CD4-positive, CD25-positive, alpha-beta regulatory T cell (primary cell): Measurements from ENCODE around the gene CTNNA2. TPM values are rescaled to one million over a fixed set of nuclear protein-coding genes. Genes with fewer than 3 reads are reported as not detected.

Experiments
- ATAC-seq, 2 donors: fragments of 150-1000 bp; cut with Tn5 transposase; one replicate each; pipeline ENCODE4 v1.10.0; 2021; ENCODE audit warnings: low read depth in 2 of 2, moderate number of reproducible peaks in 2 of 2, moderate library complexity in 1 of 2
- DNase-seq, 3 donors: peaks; one replicate each; pipeline versions ENCODE4 v3.0.0 to v3.0.0-alpha.2; 2012 to 2022; ENCODE audit warnings: mixed read lengths in 1 of 3
- H3K27ac ChIP-seq: one replicate; pipeline ENCODE4 v1.7.0; 2013; ENCODE audit warnings: mild to moderate bottlenecking, low read length; ENCODE audit not compliant: insufficient read depth, poor library complexity, severe bottlenecking
- H3K27me3 ChIP-seq: one replicate; pipeline ENCODE4 v1.7.0; 2013; ENCODE audit warnings: low read length; ENCODE audit not compliant: control insufficient read depth, insufficient read depth
- H3K36me3 ChIP-seq: one replicate; pipeline ENCODE4 v1.7.0; 2013; ENCODE audit warnings: mild to moderate bottlenecking, low read length, moderate library complexity; ENCODE audit not compliant: control insufficient read depth, insufficient read depth
- H3K4me1 ChIP-seq: 2 replicates; pipeline ENCODE4 v1.7.0; 2013; ENCODE audit warnings: mild to moderate bottlenecking, low read length; ENCODE audit not compliant: insufficient read depth, control insufficient read depth, poor library complexity, severe bottlenecking
- H3K4me3 ChIP-seq: one replicate; pipeline ENCODE4 v1.7.0; 2013; ENCODE audit warnings: low read depth, mild to moderate bottlenecking, low read length, moderate library complexity
- H3K9me3 ChIP-seq, 2 experiments: 1 replicate in 1 of 2; 2 replicates in 1 of 2; pipeline ENCODE4 v1.7.0; 2013; ENCODE audit warnings: low read length in 2 of 2, mild to moderate bottlenecking in 1 of 2, moderate library complexity in 1 of 2; ENCODE audit not compliant: control insufficient read depth in 2 of 2
- H3K27ac Mint-ChIP-seq, 3 donors: one replicate each; pipeline ENCODE4 v1.8.0; 2020 to 2022; ENCODE audit warnings: mild to moderate bottlenecking in 3 of 3, mixed read lengths in 3 of 3, moderate library complexity in 2 of 3
- H3K27me3 Mint-ChIP-seq: one replicate; pipeline ENCODE4 v1.8.0; 2022; ENCODE audit warnings: mild to moderate bottlenecking, mixed read lengths
- H3K36me3 Mint-ChIP-seq: one replicate; pipeline ENCODE4 v1.8.0; 2020; ENCODE audit warnings: mixed read lengths
- H3K4me1 Mint-ChIP-seq, 4 donors: one replicate each; pipeline ENCODE4 v1.8.0; 2020 to 2022; ENCODE audit warnings: mixed read lengths in 4 of 4, mild to moderate bottlenecking in 1 of 4
- H3K4me3 Mint-ChIP-seq, 4 donors: one replicate each; pipeline ENCODE4 v1.8.0; 2020 to 2022; ENCODE audit warnings: mild to moderate bottlenecking in 4 of 4, mixed read lengths in 4 of 4, moderate library complexity in 3 of 4
- H3K9me3 Mint-ChIP-seq, 7 donors: one replicate each; pipeline ENCODE4 v1.8.0; 2020 to 2022; ENCODE audit warnings: mixed read lengths in 7 of 7, mild to moderate bottlenecking in 3 of 7, moderate library complexity in 2 of 7
- polyA plus RNA-seq, 4 donors: library from polyadenylated mRNA; unstranded; fragments of 300-500 nt; fragmentation: Illumina TruSeq; gene quantifications; one replicate each; pipeline ENCODE4 v1.2.3, GENCODE V29; 2021
- total RNA-seq: library from RNA; stranded (reverse); gene quantifications from one replicate; pipeline ENCODE4 v1.2.3, GENCODE V29; 2022

CTNNA2 gene
- total and polyA plus RNA-seq, 5 donors from 2014 or later = not detected

DNA sequence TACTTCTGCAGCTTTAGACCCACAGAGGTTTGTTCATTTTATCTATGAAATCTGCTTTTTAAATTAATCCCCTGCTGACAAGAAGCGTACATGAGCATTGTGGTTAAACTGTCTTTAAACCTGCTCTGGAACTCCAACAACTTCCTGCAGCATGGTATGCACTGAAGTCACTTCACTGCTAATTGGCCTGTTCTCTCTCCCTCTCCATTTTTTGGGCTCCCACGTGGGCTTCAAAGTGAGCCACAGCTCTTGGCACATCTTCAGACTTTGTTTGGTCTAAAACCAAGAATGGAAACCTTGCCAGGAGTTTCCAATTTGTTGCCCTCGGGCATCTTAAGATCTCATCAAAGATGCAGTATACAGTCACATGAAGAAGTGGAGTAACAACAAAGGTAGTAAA is 480.3 kb downstream of the CTNNA2 start:
- H3K9me3 Mint-ChIP-seq = peaks cover 3 to 12% (median 8%) of the 10 kb centered on the region in 7 donors
- no peak for DNase-seq
- no peak for ATAC-seq

DNA sequence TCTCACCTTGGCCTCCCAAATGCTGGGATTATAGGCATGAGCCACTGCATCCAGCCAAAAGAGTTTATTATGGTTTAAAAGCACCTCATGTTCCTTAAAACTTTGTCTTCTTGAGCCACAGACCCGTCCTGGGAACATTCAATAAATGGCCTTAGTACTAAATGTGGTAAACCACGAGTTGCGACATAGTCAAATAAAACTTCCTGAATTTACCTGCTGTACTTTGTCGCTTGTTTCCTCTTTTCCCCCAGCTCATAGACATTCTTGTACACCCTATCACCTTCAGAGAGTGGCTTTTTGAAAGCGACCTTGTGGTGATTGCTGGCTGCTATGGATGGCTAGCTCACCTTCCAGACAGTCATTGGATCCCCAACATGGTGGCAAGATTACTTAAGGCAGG is 481.3 kb downstream of the CTNNA2 start:
- Mint-ChIP-seq H3K4me3 (no peak overlapping the region), H3K27ac (no peak overlapping the region), H3K4me1 (no peaks in the 10 kb centered on the region), H3K27me3 (no peaks in the 10 kb centered on the region), H3K9me3 (peaks cover 3 to 12% (median 8%) of the 10 kb centered on the region in 7 donors), H3K36me3 (no peaks in the 10 kb centered on the region)
- Histone ChIP-seq H3K4me3 (no peak overlapping the region), H3K27me3 (no peaks in the 10 kb centered on the region), H3K9me3 (no peaks in the 10 kb centered on the region), H3K27ac (no peak overlapping the region), H3K36me3 (no peaks in the 10 kb centered on the region), H3K4me1 (no peaks in the 10 kb centered on the region)
- no peak for ATAC-seq
- no peak for DNase-seq

More for the DNA sequence above, 480.3 kb downstream of the CTNNA2 start:
- H3K27me3 Mint-ChIP-seq = no peaks in the 10 kb centered on the region
- H3K27ac ChIP-seq = no peak overlapping the region
- no peaks in the 10 kb centered on the region for H3K4me1 Mint-ChIP-seq
- H3K4me3 Mint-ChIP-seq = no peak overlapping the region
- no peak overlapping the region for H3K27ac Mint-ChIP-seq
- no peak overlapping the region for H3K4me3 ChIP-seq
- no peaks in the 10 kb centered on the region for H3K9me3 ChIP-seq
- no peaks in the 10 kb centered on the region for H3K36me3 ChIP-seq
- H3K27me3 ChIP-seq = no peaks in the 10 kb centered on the region
- H3K36me3 Mint-ChIP-seq = no peaks in the 10 kb centered on the region
- no peaks in the 10 kb centered on the region for H3K4me1 ChIP-seq

GRCh38 chr2:79994965-79995364 is 482.1 kb downstream of the CTNNA2 start:
- Mint-ChIP-seq H3K4me3 (no peak overlapping the region), H3K36me3 (no peaks in the 10 kb centered on the region), H3K27ac (no peak overlapping the region), H3K4me1 (no peaks in the 10 kb centered on the region), H3K9me3 (peaks cover 5 to 12% (median 9%) of the 10 kb centered on the region in 7 donors), H3K27me3 (no peaks in the 10 kb centered on the region)
- DNase-seq (no peak), ATAC-seq (no peak)
- H3K4me1 ChIP-seq = no peaks in the 10 kb centered on the region
- H3K27me3 ChIP-seq = no peaks in the 10 kb centered on the region
- H3K9me3 ChIP-seq = no peaks in the 10 kb centered on the region
- H3K4me3 ChIP-seq = no peak overlapping the region
- H3K36me3 ChIP-seq = no peaks in the 10 kb centered on the region
- H3K27ac ChIP-seq = no peak overlapping the region

DNA sequence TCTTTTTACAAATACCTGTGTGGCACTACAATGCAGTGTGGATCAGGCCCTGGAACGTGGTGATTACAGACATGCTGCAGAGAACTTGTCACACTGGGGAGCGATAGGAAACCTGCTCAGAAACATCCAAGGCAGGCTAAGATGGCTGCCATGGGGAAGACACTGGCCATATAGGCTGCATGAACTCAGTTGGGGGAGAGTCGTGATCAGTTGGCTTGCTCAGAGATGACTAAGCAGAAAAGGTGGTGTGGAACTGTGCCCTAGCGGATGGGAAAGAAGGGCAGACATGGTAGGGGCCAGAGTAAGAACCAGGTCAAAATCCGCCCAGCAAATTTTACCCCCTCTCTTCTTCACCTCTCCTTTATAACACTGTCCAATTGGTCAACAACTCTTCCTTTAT is 483.9 kb downstream of the CTNNA2 start:
- Histone ChIP-seq H3K27ac (no peak overlapping the region), H3K9me3 (no peaks in the 10 kb centered on the region), H3K36me3 (no peaks in the 10 kb centered on the region), H3K4me3 (no peak overlapping the region), H3K4me1 (no peaks in the 10 kb centered on the region), H3K27me3 (no peaks in the 10 kb centered on the region)
- DNase-seq = no peak
- no peak for ATAC-seq
- Mint-ChIP-seq H3K27ac (no peak overlapping the region), H3K27me3 (no peaks in the 10 kb centered on the region), H3K4me3 (no peak overlapping the region), H3K36me3 (no peaks in the 10 kb centered on the region), H3K4me1 (no peaks in the 10 kb centered on the region), H3K9me3 (peaks cover 4 to 12% (median 11%) of the 10 kb centered on the region in 7 donors)

- H3K4me3 ChIP-seq = no peak overlapping the region
Observed at GRCh38 chr2:80001701-80002101, 488.9 kb downstream of the CTNNA2 start.

DNA sequence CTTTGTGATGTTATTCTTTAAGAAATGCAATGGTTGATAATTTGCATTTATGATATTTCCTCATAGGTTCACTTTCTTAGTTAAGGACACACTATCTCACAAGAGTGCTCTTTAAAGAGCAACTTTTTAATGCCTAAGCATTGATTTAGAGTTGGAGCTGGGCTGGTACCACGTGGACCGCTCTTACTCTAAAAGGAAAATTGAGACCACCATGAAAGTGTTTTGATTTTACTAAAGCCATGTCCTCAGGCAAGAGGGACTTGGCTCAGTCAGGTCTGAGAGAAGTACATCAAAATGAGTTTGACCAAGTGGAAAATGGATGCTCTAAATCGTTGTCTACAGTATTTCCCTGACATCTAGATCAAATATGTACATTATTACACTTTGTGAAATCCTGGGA is 489.3 kb downstream of the CTNNA2 start:
- H3K4me1 Mint-ChIP-seq = no peaks in the 10 kb centered on the region
- DNase-seq (no peak), ATAC-seq (no peak)
- Histone ChIP-seq H3K4me1 (no peaks in the 10 kb centered on the region), H3K27me3 (no peaks in the 10 kb centered on the region), H3K9me3 (no peaks in the 10 kb centered on the region), H3K4me3 (no peak overlapping the region), H3K36me3 (no peaks in the 10 kb centered on the region), H3K27ac (no peak overlapping the region)
- H3K4me3 Mint-ChIP-seq = no peak overlapping the region
- no peak overlapping the region for H3K27ac Mint-ChIP-seq
- H3K27me3 Mint-ChIP-seq = no peaks in the 10 kb centered on the region
- H3K36me3 Mint-ChIP-seq = no peaks in the 10 kb centered on the region
- peaks cover under 1 to 19% (median 6%) of the 10 kb centered on the region in 7 donors for H3K9me3 Mint-ChIP-seq

More at GRCh38 chr2:80001701-80002101, 488.9 kb downstream of the CTNNA2 start:
- Histone ChIP-seq H3K9me3 (no peaks in the 10 kb centered on the region), H3K27me3 (no peaks in the 10 kb centered on the region), H3K4me1 (no peaks in the 10 kb centered on the region), H3K36me3 (no peaks in the 10 kb centered on the region), H3K27ac (no peak overlapping the region)
- Mint-ChIP-seq H3K9me3 (peaks cover 2 to 16% (median 6%) of the 10 kb centered on the region in 7 donors), H3K4me3 (no peak overlapping the region), H3K36me3 (no peaks in the 10 kb centered on the region), H3K27me3 (no peaks in the 10 kb centered on the region), H3K4me1 (no peaks in the 10 kb centered on the region), H3K27ac (no peak overlapping the region)
- ATAC-seq (no peak), DNase-seq (no peak)

DNA sequence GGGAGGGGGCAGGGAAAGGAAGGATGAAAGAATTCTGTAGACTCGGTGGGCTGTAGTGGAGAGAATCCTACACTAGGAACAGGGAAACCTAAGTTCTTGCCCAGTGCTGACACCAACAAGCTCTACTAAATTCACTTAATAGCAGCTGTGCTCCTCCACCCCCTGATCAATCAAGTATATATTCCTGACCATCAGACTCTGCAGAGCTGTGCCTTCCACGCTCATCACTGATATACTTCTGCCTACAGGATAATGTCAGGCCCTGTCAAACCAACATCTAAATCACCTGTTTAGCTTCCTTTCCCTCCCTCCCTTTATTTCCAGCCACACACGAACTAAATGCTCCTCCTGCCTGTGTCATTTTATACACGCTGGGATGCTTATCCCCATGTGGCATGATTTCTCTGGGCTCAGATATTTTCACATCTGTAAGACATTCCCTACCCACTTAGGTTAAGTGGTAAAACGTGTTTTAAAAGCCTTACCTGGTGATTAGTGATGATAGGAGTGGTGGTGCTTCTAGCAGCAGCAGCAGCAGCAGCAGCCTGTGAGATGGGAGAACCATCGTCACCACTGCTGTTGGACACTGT is 489.8 kb downstream of the CTNNA2 start:
- Mint-ChIP-seq H3K9me3 (peaks cover 0 to 19% (median 5%) of the 10 kb centered on the region in 7 donors), H3K4me3 (no peak overlapping the region), H3K27me3 (no peaks in the 10 kb centered on the region), H3K36me3 (no peaks in the 10 kb centered on the region), H3K4me1 (no peaks in the 10 kb centered on the region), H3K27ac (no peak overlapping the region)
- ATAC-seq (no peak), DNase-seq (no peak)
- H3K4me1 ChIP-seq = no peaks in the 10 kb centered on the region
- H3K36me3 ChIP-seq = no peaks in the 10 kb centered on the region
- no peaks in the 10 kb centered on the region for H3K9me3 ChIP-seq
- H3K4me3 ChIP-seq = no peak overlapping the region
- H3K27ac ChIP-seq = no peak overlapping the region
- H3K27me3 ChIP-seq = no peaks in the 10 kb centered on the region

DNA sequence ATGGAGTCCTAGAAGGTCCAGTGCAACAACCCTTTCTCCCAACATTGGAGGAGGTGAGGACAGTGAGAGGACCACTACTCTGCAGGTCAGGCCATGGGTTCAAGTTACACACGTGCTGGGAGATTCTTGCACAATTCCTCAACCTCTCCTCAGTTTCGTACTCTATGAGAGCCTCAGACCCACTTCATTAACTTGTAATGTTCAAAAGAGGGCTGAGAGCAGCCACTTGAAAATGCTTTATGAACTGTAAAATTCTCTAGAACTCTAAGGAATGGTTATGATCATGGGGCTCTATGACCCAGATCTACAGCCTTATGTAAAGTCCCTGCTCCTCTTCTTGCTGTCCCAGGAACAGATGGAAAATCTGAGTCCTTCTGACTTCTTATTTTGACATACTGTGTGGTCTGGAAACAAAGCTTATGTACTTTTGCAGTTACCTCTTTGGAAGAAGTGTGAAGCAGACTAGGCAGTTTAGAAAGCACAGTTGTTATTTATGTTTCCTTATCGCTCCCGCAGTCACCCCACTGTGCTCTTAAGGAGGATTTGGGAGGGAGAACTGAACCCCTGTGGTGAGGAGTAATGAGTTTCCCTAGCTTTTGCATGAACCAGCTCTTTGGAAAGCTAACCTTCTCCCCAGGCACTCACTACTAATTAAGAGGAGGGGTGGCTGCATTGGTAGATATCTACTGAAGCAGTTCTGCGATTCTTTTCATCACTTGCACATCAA is 495.1 kb downstream of the CTNNA2 start:
- no peaks in the 10 kb centered on the region for H3K4me1 Mint-ChIP-seq

More for the DNA sequence above, 495.1 kb downstream of the CTNNA2 start:
- H3K9me3 ChIP-seq = no peaks in the 10 kb centered on the region
- H3K27ac ChIP-seq = no peak overlapping the region
- Mint-ChIP-seq H3K36me3 (no peaks in the 10 kb centered on the region), H3K27me3 (no peaks in the 10 kb centered on the region), H3K27ac (no peak overlapping the region), H3K4me3 (no peak overlapping the region), H3K9me3 (peaks cover 0 to 16% (median 5%) of the 10 kb centered on the region in 7 donors)
- ATAC-seq (no peak), DNase-seq (no peak)
- H3K27me3 ChIP-seq = no peaks in the 10 kb centered on the region
- H3K4me3 ChIP-seq = no peak overlapping the region
- no peaks in the 10 kb centered on the region for H3K4me1 ChIP-seq
- H3K36me3 ChIP-seq = no peaks in the 10 kb centered on the region
